BE2C (cell line): Measurements from ENCODE around the gene OR2T33.

Source experiments
- DNase-seq: peaks from one replicate; pipeline ENCODE4 v3.0.0-alpha.2; 2020
- H3K27me3 ChIP-seq: fragments of 250-450 bp; sonication (Bioruptor Pico); 2 replicates; pipeline ENCODE4 v1.5.1; 2020; ENCODE audit warnings: mild to moderate bottlenecking
- H3K36me3 ChIP-seq: fragments of 250-450 bp; sonication (Bioruptor Pico); 2 replicates; pipeline ENCODE4 v1.5.1; 2020; ENCODE audit warnings: mild to moderate bottlenecking
- H3K4me1 ChIP-seq: fragments of 250-450 bp; sonication (Bioruptor Pico); 2 replicates; pipeline ENCODE4 v1.5.1; 2020
- H3K4me3 ChIP-seq: 2 replicates; pipeline ENCODE4 v1.5.1; 2011; ENCODE audit warnings: low read depth, low read length
- H3K9me3 ChIP-seq: fragments of 250-450 bp; sonication (Bioruptor Pico); 2 replicates; pipeline ENCODE4 v1.5.1; 2020
- TF ChIP-seq, protein P1 (sequence below): IDR thresholded peaks from 2 replicates; pipeline ENCODE4 v1.5.1; 2012; ENCODE audit warnings: mild to moderate bottlenecking, low read depth, low read length

OR2T33 gene

DNA sequence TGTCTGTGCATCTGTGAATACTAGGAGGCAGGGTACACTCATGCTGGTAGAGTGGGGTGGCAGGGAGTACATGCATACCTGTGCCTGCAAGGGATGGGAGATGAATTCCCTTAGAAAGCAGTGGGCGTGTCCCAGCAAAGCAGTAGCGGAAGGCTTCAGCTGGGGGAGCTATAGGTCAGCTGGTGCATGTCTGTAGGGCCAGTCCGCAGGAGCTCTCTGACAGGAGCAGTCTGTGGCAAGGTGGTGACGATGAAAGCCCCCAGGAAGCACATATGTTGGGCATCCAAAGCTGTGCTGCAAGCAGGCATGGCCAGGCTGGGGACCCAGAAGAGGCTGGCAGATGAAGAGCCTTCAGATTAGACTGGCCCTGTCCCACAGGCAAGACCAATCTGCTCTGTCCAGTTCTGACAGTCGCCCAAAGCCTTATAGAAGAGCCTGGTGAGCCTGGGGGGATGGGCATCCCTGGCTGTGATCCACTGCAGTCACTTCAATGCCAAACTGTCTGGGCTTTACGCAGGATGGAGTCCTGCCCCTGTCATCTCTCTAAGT, 48.3 kb downstream of the OR2T33 start:
- no peak for DNase-seq
- Histone ChIP-seq H3K27me3 (no peaks in the 10 kb centered on the region), H3K4me1 (no peaks in the 10 kb centered on the region), H3K36me3 (no peaks in the 10 kb centered on the region), H3K4me3 (no peak overlapping the region), H3K9me3 (no peaks in the 10 kb centered on the region)
- TF ChIP-seq, protein P1, sequence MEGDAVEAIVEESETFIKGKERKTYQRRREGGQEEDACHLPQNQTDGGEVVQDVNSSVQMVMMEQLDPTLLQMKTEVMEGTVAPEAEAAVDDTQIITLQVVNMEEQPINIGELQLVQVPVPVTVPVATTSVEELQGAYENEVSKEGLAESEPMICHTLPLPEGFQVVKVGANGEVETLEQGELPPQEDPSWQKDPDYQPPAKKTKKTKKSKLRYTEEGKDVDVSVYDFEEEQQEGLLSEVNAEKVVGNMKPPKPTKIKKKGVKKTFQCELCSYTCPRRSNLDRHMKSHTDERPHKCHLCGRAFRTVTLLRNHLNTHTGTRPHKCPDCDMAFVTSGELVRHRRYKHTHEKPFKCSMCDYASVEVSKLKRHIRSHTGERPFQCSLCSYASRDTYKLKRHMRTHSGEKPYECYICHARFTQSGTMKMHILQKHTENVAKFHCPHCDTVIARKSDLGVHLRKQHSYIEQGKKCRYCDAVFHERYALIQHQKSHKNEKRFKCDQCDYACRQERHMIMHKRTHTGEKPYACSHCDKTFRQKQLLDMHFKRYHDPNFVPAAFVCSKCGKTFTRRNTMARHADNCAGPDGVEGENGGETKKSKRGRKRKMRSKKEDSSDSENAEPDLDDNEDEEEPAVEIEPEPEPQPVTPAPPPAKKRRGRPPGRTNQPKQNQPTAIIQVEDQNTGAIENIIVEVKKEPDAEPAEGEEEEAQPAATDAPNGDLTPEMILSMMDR = no peak

DNA sequence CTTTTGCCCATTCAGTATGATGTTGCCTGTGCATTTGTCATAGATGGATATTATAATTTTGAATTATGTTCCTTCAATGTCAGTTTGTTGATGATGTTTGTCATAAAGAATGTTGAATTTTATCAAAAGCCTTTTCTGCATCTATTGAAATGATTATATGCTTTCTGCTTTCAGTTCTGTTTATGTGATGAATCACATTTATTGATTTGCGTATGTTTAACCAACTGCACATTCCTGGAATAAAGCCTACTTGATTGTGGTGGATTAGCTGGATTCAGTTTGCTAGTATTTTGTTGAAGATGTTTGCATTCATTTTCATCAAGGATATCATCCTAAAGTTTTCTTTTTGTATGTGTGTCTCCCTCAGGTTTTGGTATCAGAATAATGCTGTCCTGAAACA, 52.2 kb downstream of the OR2T33 start:
- Histone ChIP-seq H3K36me3 (no peaks in the 10 kb centered on the region), H3K4me3 (no peak overlapping the region), H3K9me3 (no peaks in the 10 kb centered on the region), H3K4me1 (no peaks in the 10 kb centered on the region), H3K27me3 (no peaks in the 10 kb centered on the region)
- DNase-seq = no peak
- TF ChIP-seq, protein P1 = no peak
